Measurements from ENCODE around the gene FKBP9.

DNA sequence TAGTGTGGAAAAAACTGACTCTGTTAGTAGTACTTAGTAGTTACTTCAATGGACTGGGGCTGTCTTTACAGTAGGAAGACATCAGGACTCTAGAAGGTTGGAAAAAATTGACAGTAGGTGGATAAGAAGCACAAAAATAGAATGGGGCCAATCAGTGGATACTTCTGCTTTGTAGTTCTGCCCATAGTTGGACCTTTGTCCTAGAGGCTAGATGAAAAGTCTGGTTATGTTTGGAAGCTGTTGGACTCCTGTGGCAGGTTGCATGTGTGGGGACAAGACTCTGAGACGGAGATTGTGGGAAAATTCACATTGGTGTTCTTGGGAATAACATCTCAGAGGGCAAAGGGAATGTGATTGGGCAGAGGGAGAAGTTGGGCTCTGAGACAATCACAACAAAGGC, 47.0 kb upstream of the FKBP9 start:
- TF ChIP-seq EZH2 (IDR thresholded peaks at IDR 0.05; ENCODE audit: low read depth) (no peak), CTCF (conservative IDR thresholded peaks at IDR 0.05) (no peak)

All from PC-9 (cell line).